ENCODE data around the gene IRF2. TPM values are rescaled to one million over a fixed set of nuclear protein-coding genes. Genes with fewer than 3 reads are reported as not detected.

Gene IRF2
- total RNA-seq, 2 donors from 2014 or later = 17.3 to 24.6 TPM

GRCh38 chr4:184398741-184399511 lies 75.4 kb downstream of the IRF2 start:
- DNase-seq = peak; percentile 31
- 97% methylated on average over 18 to 24 of the region's 24 CpGs for WGBS, 2 experiments (ENCODE audit: insufficient coverage in 1 of 2, insufficient read length in 1 of 2)
- Mint-ChIP-seq H3K9me3 (no peaks in the 10 kb centered on the region), H3K36me3 (ENCODE audit: low read depth) (peaks cover 64% of the 10 kb centered on the region), H3K4me1 (peaks cover 23% of the 10 kb centered on the region), H3K27ac (no peak overlapping the region), H3K4me3 (no peak overlapping the region), H3K27me3 (ENCODE audit: insufficient read depth) (no peaks in the 10 kb centered on the region)
- Histone ChIP-seq H3K27ac (ENCODE audit: low read depth, low read length) (no peak overlapping the region), H3K36me3 (ENCODE audit: control insufficient read depth, insufficient read depth, low read length) (no peaks in the 10 kb centered on the region), H3K4me1 (ENCODE audit: control insufficient read depth, insufficient read depth, low read length) (peaks cover 11% of the 10 kb centered on the region), H3K9me3 (ENCODE audit: control insufficient read depth, low read length) (no peaks in the 10 kb centered on the region), H3K27me3 (ENCODE audit: control insufficient read depth, insufficient read depth, low read length, poor library complexity, severe bottlenecking) (no peaks in the 10 kb centered on the region), H3K4me3 (ENCODE audit: low read length) (no peak overlapping the region), H3K9ac (ENCODE audit: extremely low read depth, low read length, poor library complexity, severe bottlenecking) (no peak overlapping the region)
- TF ChIP-seq CTCF (conservative IDR thresholded peaks at IDR 0.05) = no peak

GRCh38 chr4:184397516-184398163 lies 76.7 kb downstream of the IRF2 start:
- no peak overlapping the region for H3K4me3 Mint-ChIP-seq
- H3K4me3 ChIP-seq (ENCODE audit: low read length) = no peak overlapping the region
- no peaks in the 10 kb centered on the region for H3K36me3 ChIP-seq (ENCODE audit: control insufficient read depth, insufficient read depth, low read length)
- peaks cover 11% of the 10 kb centered on the region for H3K4me1 ChIP-seq (ENCODE audit: control insufficient read depth, insufficient read depth, low read length)
- TF ChIP-seq CTCF (conservative IDR thresholded peaks at IDR 0.05) = no peak
- no peaks in the 10 kb centered on the region for H3K27me3 Mint-ChIP-seq (ENCODE audit: insufficient read depth)
- H3K27me3 ChIP-seq (ENCODE audit: control insufficient read depth, insufficient read depth, low read length, poor library complexity, severe bottlenecking) = no peaks in the 10 kb centered on the region
- DNase-seq = peak; percentile 22
- H3K27ac Mint-ChIP-seq = no peak overlapping the region
- 92 to 100% methylated on average over 6 of the region's 6 CpGs for WGBS, 2 experiments (ENCODE audit: insufficient coverage in 1 of 2, insufficient read length in 1 of 2)
- H3K9me3 Mint-ChIP-seq = no peaks in the 10 kb centered on the region
- H3K36me3 Mint-ChIP-seq (ENCODE audit: low read depth) = peaks cover 74% of the 10 kb centered on the region
- no peak overlapping the region for H3K9ac ChIP-seq (ENCODE audit: extremely low read depth, low read length, poor library complexity, severe bottlenecking)
- H3K9me3 ChIP-seq (ENCODE audit: control insufficient read depth, low read length) = no peaks in the 10 kb centered on the region
- H3K4me1 Mint-ChIP-seq = peaks cover 14% of the 10 kb centered on the region
- no peak overlapping the region for H3K27ac ChIP-seq (ENCODE audit: low read depth, low read length)

DNA sequence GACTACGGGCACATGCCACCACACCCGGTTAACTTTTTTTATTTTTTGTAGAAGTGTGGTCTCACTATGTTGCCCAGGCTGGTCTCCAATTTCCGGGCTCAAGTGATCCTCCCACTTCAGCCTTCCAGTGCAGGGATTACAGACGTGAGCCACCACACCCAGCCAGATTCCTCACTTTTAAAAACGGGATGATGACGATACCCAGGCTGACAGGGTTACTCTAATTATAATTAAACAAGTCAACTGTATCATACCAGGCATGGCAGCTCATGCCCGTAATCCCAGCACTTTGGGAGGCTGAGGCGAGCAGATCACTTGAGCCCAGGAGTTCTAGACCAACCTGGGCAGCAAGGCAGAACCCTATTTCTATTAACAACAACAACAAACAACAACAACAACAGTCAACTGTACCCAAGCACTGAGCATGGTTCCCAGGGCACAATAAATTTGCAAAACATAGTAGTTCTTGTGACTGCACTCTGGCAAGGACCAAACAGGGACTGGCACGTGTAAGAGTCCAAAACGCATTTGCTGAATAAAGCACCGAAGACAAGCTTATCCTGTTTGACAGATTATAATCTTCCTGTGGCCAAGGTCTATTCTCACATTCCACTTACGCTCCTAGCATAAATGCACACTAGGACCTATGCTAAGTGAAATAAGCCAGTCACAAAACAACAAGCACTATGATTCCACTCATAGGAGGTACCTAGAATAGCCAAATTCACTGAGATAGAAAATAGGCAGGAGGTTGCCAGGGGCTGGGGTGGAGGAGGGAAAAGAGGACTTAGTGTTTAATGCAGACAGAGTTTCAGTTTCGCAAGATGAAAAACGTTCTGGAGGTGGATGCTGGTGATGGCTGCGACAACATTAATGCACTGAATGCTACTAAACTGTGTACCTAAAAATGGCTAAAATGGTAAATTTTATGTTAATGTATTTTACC lies 77.5 kb downstream of the IRF2 start:
- H3K9me3 Mint-ChIP-seq = no peaks in the 10 kb centered on the region
- Histone ChIP-seq H3K27me3 (ENCODE audit: control insufficient read depth, insufficient read depth, low read length, poor library complexity, severe bottlenecking) (no peaks in the 10 kb centered on the region), H3K4me1 (ENCODE audit: control insufficient read depth, insufficient read depth, low read length) (peaks cover 8% of the 10 kb centered on the region), H3K4me3 (ENCODE audit: low read length) (no peak overlapping the region), H3K36me3 (ENCODE audit: control insufficient read depth, insufficient read depth, low read length) (peaks cover 2% of the 10 kb centered on the region), H3K9ac (ENCODE audit: extremely low read depth, low read length, poor library complexity, severe bottlenecking) (no peak overlapping the region), H3K9me3 (ENCODE audit: control insufficient read depth, low read length) (peaks cover under 1% of the 10 kb centered on the region), H3K27ac (ENCODE audit: low read depth, low read length) (no peak overlapping the region)
- peaks cover 77% of the 10 kb centered on the region for H3K36me3 Mint-ChIP-seq (ENCODE audit: low read depth)
- WGBS, 2 experiments (ENCODE audit: insufficient coverage in 1 of 2, insufficient read length in 1 of 2) = 88 to 92% methylated on average over 9 to 15 of the region's 15 CpGs
- peaks cover 6% of the 10 kb centered on the region for H3K4me1 Mint-ChIP-seq
- H3K27me3 Mint-ChIP-seq (ENCODE audit: insufficient read depth) = no peaks in the 10 kb centered on the region
- no peak for TF ChIP-seq CTCF (conservative IDR thresholded peaks at IDR 0.05)
- H3K27ac Mint-ChIP-seq = no peak overlapping the region
- H3K4me3 Mint-ChIP-seq = no peak overlapping the region
- no peak for DNase-seq

All from endodermal cell (in vitro differentiated cells).